PC-3 (cell line): ENCODE data around the gene ABLIM2.

Source experiments
- EZH2phosphoT487 ChIP-seq: fragments of 300-600 bp; sonication (generic); IDR thresholded peaks from 2 replicates; pipeline ENCODE4 v1.6.1; 2018; ENCODE audit warnings: mild to moderate bottlenecking, antibody characterized with exemption, low read length, borderline replicate concordance
- TF ChIP-seq, protein P1 (sequence below): fragments of 300-600 bp; sonication (generic); conservative IDR thresholded peaks from 2 replicates; pipeline ENCODE4 v1.5.1; 2017; ENCODE audit warnings: antibody characterized with exemption, low read depth, mild to moderate bottlenecking, low read length

DNA sequence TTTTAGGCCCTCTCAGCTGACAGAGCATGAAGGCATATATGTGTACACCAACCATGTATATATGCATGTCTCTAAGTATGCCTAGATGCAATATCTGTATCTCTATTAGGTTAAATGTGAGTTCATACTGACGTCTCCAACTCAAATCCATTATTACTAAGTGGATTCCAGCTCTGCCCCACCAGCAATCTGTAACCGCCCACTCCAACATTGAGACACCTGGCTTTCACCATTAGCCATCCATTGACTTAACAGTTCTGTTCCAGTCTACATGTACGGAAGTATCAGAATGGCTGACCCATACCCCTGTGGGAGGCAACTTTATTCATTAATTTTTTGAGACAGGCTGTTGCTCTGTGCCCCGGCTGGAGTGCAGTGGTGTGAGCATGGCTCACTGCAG is 25.4 kb upstream of the ABLIM2 start:
- TF ChIP-seq, protein P1, sequence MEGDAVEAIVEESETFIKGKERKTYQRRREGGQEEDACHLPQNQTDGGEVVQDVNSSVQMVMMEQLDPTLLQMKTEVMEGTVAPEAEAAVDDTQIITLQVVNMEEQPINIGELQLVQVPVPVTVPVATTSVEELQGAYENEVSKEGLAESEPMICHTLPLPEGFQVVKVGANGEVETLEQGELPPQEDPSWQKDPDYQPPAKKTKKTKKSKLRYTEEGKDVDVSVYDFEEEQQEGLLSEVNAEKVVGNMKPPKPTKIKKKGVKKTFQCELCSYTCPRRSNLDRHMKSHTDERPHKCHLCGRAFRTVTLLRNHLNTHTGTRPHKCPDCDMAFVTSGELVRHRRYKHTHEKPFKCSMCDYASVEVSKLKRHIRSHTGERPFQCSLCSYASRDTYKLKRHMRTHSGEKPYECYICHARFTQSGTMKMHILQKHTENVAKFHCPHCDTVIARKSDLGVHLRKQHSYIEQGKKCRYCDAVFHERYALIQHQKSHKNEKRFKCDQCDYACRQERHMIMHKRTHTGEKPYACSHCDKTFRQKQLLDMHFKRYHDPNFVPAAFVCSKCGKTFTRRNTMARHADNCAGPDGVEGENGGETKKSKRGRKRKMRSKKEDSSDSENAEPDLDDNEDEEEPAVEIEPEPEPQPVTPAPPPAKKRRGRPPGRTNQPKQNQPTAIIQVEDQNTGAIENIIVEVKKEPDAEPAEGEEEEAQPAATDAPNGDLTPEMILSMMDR: no peak
- TF ChIP-seq EZH2phosphoT487: no peak
